Inflammatory macrophage treated with lipopolysaccharide for 1 hour (primary cell): ENCODE results near the gene PPOX.

Source experiments
- DNase-seq, 2 donors: peaks; one replicate each; pipeline ENCODE4 v3.0.0-alpha.2; 2020 to 2022

Gene PPOX

DNA sequence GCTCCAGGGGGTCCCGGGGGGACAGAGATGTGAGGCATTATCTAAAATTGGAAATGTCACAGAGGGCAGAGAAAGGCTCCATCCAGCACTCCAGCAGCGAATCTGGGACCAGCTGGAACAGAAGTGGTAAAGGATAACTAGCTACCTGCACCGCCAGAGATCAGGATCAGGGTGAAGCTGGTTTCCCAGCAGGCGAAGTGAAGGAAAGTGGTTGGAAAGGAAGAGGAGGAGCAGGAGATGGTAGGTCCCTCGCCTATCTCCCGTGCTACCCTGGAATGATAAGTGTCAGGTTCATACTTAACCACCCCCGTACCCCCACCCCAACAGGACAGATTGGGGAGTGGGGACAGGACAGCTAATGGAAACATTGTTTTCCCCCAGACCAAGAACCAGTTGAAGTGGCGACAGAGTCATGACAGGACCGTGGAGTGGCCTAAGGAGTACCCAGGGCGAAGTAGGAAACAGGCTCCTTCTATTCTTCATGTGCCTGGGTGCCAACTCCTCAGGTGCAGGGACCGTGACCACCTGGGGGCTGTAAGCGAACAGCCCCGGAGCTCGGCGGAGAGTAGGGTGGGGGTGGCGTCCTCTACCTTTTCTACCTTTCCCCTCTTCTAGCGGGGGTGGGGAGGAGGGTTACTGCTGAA is 10.4 kb downstream of the PPOX start:
- DNase-seq, result no peak

- peak; percentile 75 to 94 for DNase-seq
These were observed 11.1 kb downstream of the PPOX start, which contains the start of gene B4GALT3 for GRCh38 chr1:161177112-161177935. Gene B4GALT3, minus strand, starts transcription at chr1:161177507. Its CDS starts 1,447 bp downstream, at chr1:161176060.

GRCh38 chr1:161177936-161178244 is 11.7 kb downstream of the PPOX start:
- DNase-seq, result no peak

GRCh38 chr1:161179698-161180097 is 13.5 kb downstream of the PPOX start:
- DNase-seq, result no peak

DNA sequence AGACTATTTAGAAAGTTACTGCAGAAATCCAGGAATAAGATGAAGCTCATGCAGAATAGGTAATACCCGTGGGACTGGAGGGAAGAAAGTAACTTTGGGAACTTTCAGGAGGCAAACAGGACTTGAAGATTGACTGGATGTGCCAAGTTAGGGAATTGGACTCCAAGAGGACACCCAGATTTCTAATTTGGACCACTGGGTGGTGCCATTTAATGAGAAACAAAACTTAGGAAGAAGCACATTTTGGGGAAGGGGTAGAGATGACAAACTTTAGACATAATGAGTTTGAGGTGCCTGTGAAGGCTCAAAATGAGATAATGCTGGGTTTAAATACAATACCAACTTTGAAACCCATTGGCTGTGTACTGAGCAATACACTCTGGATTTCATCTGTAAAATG is 14.4 kb downstream of the PPOX start:
- DNase-seq, result peak in 1 of 2 donors; percentile 41

DNA sequence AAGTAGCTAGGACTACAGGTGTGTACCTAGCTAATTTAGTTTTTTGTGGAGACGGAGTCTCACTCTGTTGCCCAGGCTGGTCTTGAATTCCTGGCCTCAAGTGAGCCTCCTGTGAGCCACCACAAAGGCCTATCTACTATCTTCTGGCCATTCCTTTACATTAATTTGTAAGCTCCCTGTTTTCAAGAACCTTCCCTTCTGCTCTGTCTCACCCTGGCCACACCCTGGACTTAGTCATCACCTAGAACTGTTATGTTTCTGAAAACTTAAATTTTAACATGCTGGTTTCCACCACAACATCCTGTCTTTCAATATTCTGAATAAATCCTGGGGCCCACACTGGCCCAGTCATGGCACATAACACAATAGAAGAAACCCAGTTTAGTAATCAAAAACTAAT is 16.0 kb downstream of the PPOX start:
- DNase-seq, result peak; percentile 27 to 42

GRCh38 chr1:161185282-161185682 is 19.1 kb downstream of the PPOX start:
- DNase-seq, result peak; percentile 88 to 94

GRCh38 chr1:161185732-161186311 is 19.6 kb downstream of the PPOX start:
- peak; percentile 74 to 88 for DNase-seq

DNA sequence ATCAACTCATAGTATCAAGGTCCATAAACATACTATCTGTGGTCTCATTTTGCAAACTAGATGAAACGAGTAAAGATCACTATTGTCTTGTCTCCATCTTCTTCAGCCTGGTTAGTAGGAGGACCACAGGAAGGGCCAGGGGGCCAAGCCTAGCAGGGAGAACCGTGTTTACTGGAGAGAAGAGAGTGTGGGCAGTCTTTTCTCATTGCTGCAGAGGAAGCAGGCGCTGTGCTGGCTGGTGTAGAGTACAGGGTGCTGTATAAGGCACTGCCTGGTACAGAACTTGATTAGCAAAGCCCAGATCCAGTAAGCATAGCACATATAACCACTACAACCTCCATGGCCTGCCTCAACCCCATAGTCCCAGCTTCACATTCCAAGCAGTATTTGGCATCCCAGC is 21.1 kb downstream of the PPOX start:
- no peak for DNase-seq

DNA sequence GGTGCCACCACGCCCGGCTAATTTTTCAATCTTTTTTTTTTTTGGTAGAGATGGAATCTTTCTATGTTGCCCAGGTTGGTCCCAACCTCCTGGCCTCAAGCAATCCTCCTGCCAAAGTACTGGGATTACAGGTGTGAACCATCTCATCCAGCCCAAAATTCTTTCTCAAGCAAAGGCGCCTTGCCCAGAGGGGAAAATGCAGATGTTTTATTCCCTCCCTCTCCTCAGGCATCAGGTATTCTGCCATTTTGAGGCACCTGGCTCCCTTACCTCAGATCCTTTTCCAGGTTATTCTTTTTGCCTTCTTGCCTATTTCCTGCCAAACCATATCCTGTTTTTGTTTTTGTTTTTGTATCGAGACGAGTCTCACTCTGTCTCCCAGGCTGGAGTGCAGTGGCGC is 22.2 kb downstream of the PPOX start:
- DNase-seq, result no peak

DNA sequence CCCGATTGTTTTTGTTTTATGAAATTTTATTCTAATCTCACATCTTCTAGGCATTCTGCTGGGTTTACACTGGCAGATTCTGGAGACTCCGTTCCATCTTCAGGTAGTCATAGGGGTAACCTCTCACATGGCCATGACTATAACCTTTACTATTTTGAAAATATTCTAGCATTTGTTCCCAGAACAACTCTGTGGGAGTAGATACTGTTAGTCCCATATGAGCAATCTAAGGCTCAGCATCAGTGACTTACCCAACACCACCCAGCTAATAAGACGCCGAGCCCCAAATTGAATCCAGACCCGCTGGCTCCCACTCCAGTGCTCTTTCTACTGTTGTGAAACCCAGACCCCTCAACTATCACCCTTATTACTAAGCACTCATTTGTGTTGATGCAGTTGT is 22.8 kb downstream of the PPOX start:
- no peak for DNase-seq

GRCh38 chr1:161190962-161191521 is 24.8 kb downstream of the PPOX start:
- no peak for DNase-seq

DNA sequence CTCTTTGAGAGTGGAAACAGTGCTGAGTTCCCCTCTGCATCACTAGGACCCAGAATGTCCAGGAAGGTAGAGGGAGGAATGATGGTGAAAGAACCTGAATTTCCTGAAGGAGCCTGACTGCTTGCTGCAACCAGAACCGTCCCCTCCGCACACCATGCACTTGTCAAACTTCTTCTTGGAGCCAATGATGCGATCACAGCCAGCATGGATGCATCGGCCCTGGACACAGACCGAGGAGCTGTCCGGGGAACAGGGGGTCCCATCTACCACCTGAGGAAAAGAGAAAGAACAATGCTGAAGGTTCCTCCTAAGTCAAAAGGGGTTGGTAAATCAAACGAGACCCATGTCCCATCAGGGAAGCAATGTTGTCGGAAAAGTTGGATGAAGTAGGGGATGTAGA is 25.7 kb downstream of the PPOX start:
- DNase-seq, result no peak

- DNase-seq, result peak; percentile 62 to 86
These were observed 26.5 kb downstream of the PPOX start for GRCh38 chr1:161192476-161193465.

- DNase-seq, result no peak
These were observed 27.5 kb downstream of the PPOX start for GRCh38 chr1:161193561-161194235.

DNA sequence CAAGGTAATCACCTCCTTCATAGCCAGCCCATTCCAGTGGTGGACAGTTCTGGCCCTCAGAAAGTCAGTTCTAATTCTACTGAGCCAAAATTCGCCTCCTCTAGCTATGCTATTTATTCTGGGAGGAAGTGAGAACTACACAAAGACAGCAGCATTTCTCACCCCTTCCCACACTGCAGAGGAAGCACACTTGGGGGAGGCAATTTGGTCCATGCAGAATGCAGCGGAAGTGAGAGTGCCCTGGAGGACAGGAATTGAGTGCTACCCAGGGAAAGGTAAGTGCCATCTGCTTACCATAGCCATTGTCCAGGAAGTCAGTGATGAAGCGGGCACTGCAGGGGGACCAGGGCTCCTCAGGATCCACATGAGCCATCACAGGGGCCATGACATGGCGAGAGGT is 28.9 kb downstream of the PPOX start:
- peak; percentile 61 to 64 for DNase-seq

DNA sequence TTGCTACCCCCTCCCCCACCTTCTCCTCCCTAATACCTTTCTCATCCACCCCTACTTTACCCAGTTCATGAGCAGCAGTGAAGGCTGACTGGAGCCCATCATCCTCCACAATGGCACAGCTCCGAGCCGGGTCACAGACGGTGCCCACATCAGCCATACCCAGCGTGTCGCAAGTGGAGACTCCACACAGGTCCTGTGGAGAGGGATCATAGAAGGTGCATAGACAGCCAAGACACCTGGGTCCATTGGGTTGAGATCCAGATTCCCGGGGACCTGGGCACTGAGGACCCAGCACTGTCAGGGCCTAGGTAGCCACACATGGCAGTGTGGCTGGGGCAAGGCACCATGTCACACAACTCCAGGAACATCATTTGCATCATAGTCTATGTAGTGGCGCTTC is 29.9 kb downstream of the PPOX start:
- no peak for DNase-seq

GRCh38 chr1:161196521-161197451 is 30.6 kb downstream of the PPOX start:
- no peak for DNase-seq

GRCh38 chr1:161197560-161198193 is 31.5 kb downstream of the PPOX start:
- DNase-seq, result no peak

DNA sequence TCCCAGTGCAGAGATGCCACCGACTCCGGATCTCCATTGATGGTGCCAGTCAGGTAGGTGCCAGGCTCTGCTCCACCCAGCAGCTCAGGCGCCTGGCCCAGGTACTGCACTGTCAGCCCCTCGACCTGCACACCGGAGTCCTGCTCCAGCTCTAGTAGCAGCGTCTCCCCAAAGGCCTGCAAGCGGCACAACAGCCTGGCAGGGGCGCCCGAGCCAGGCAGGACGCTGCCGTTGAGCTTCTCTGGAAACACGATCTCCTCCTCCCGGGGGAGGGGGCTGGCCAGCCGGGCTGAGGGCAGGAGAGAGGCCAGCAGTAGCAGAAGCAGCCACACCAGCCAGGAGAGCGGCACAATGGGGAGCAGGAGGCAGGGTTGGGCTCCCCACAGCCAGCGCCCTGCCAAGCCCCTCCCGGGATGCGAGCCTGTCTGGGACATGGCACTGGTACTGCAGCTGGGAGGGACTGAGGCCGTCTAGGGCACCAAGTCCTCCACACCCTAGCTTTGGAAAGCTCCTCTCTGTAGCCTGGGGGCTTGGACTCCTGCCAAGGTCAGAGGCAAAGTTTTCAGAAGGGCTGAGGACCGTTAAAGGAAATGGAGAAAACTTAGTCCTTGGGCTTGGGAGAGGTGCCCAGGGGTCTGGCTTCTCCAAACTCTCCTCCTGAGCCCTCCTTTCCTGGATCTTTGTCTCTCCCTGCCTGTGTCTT is 32.1 kb downstream of the PPOX start:
- DNase-seq, result no peak
